ENCODE measurements around the gene RAMACL.

DNA sequence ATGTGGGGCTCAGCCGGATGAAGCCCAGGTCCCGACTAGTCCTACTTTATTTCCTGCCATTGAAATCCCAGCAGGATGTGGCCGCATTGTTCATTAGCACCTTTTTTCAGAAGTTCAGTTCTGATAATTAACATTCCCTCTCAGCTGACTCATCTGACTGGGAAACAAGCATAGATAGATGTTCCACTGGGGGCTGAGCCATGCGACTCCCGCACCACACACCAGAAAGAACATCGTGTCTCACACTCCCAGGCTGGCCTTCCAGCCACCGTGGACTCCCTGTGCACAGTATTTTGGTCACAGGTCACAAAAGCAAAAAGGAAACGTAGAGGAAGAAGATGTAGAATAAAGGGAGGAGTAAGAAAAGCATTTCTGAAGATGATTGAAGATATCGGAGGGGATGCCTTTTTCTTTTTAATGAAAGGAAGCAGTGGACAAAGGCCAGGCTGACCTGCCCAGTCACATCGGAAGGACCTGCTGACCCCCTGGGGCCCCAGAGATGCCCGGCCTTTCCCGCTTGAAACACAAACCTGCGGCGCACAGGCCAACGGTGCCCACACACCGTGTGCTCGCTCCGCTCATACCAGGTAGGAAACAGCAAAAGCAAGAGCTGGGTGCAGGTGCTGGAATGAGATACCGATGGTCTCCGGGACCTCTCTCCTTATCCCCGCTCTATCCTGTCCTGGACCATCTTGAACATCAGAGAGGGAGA, 28.7 kb upstream of the RAMACL start:
- TF ChIP-seq, protein P1, sequence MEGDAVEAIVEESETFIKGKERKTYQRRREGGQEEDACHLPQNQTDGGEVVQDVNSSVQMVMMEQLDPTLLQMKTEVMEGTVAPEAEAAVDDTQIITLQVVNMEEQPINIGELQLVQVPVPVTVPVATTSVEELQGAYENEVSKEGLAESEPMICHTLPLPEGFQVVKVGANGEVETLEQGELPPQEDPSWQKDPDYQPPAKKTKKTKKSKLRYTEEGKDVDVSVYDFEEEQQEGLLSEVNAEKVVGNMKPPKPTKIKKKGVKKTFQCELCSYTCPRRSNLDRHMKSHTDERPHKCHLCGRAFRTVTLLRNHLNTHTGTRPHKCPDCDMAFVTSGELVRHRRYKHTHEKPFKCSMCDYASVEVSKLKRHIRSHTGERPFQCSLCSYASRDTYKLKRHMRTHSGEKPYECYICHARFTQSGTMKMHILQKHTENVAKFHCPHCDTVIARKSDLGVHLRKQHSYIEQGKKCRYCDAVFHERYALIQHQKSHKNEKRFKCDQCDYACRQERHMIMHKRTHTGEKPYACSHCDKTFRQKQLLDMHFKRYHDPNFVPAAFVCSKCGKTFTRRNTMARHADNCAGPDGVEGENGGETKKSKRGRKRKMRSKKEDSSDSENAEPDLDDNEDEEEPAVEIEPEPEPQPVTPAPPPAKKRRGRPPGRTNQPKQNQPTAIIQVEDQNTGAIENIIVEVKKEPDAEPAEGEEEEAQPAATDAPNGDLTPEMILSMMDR (IDR thresholded peaks at IDR 0.05) = no peak
- TF ChIP-seq POLR2AphosphoS5 (IDR thresholded peaks at IDR 0.05) = peak in 2 of 4 donors; percentile 53 to 56

Data from sigmoid colon (tissue), 4 donors.